Astrocyte (in vitro differentiated cells and primary cell): ENCODE measurements around the gene SUPT4H1. TPM values are rescaled to one million over a fixed set of nuclear protein-coding genes. Genes with fewer than 3 reads are reported as not detected.

Experiments
- DNase-seq: peaks from one replicate; pipeline ENCODE4 v3.0.0-alpha.2; 2010; ENCODE audit warnings: low read depth
- FAIRE-seq: peaks from 2 replicates; lab custom pipeline; 2011; peaks lifted over from hg19 to GRCh38; lab: Jason Lieb, UNC
- H2AFZ ChIP-seq: 2 replicates; pipeline ENCODE4 v1.6.0; 2012; ENCODE audit warnings: low read depth, low read length, inconsistent platforms
- H3K27ac ChIP-seq: 2 replicates; pipeline ENCODE4 v1.5.1; 2011; ENCODE audit warnings: low read depth, low read length, inconsistent platforms
- H3K27me3 ChIP-seq: 2 replicates; pipeline ENCODE4 v1.6.0; 2011; ENCODE audit warnings: low read length, inconsistent platforms; ENCODE audit not compliant: insufficient read depth
- H3K36me3 ChIP-seq: 2 replicates; pipeline ENCODE4 v1.5.1; 2011; ENCODE audit warnings: low read length, inconsistent platforms; ENCODE audit not compliant: insufficient read depth
- H3K4me1 ChIP-seq: 2 replicates; pipeline ENCODE4 v1.5.1; 2011; ENCODE audit warnings: low read length, inconsistent platforms; ENCODE audit not compliant: insufficient read depth
- H3K4me2 ChIP-seq: 2 replicates; pipeline ENCODE4 v1.6.0; 2012; ENCODE audit warnings: low read length, inconsistent platforms
- H3K4me3 ChIP-seq: 2 replicates; pipeline ENCODE4 v1.5.1; 2011; ENCODE audit warnings: low read depth, mild to moderate bottlenecking, low read length, inconsistent platforms; ENCODE audit not compliant: insufficient read depth
- H3K79me2 ChIP-seq: 2 replicates; pipeline ENCODE4 v1.6.0; 2012; ENCODE audit warnings: mild to moderate bottlenecking, low read length, inconsistent platforms; ENCODE audit not compliant: insufficient read depth
- H3K9ac ChIP-seq: 2 replicates; pipeline ENCODE4 v1.6.0; 2012; ENCODE audit warnings: mild to moderate bottlenecking, low read length, inconsistent platforms
- H3K9me3 ChIP-seq: 2 replicates; pipeline ENCODE4 v1.5.1; 2012; ENCODE audit warnings: low read depth, mild to moderate bottlenecking, low read length, inconsistent platforms; ENCODE audit not compliant: insufficient read depth
- H4K20me1 ChIP-seq: 2 replicates; pipeline ENCODE4 v1.6.0; 2012; ENCODE audit warnings: low read length, inconsistent platforms; ENCODE audit not compliant: insufficient read depth
- H3K27ac Mint-ChIP-seq: one replicate; pipeline ENCODE4 v1.8.0; 2021; ENCODE audit warnings: mild to moderate bottlenecking, mixed read lengths; ENCODE audit not compliant: unreplicated experiment
- H3K27me3 Mint-ChIP-seq: one replicate; pipeline ENCODE4 v1.8.0; 2021; ENCODE audit warnings: low read depth, mixed read lengths; ENCODE audit not compliant: unreplicated experiment
- H3K36me3 Mint-ChIP-seq: one replicate; pipeline ENCODE4 v1.8.0; 2021; ENCODE audit warnings: low read depth, mixed read lengths; ENCODE audit not compliant: unreplicated experiment
- H3K4me1 Mint-ChIP-seq: one replicate; pipeline ENCODE4 v1.8.0; 2021; ENCODE audit warnings: low read depth, mixed read lengths; ENCODE audit not compliant: unreplicated experiment
- H3K4me3 Mint-ChIP-seq: one replicate; pipeline ENCODE4 v1.8.0; 2021; ENCODE audit warnings: mild to moderate bottlenecking, moderate library complexity, mixed read lengths; ENCODE audit not compliant: unreplicated experiment
- H3K9me3 Mint-ChIP-seq: one replicate; pipeline ENCODE4 v1.8.0; 2021; ENCODE audit warnings: mild to moderate bottlenecking, mixed read lengths; ENCODE audit not compliant: unreplicated experiment
- EZH2 ChIP-seq: IDR thresholded peaks from 2 replicates; pipeline ENCODE4 v1.6.1; 2012; ENCODE audit warnings: mild to moderate bottlenecking, low read length, inconsistent platforms; ENCODE audit not compliant: insufficient read depth
- total RNA-seq: library from RNA; stranded (reverse); gene quantifications from 2 replicates; pipeline ENCODE4 v1.2.1, GENCODE V29; 2021
- TF ChIP-seq, protein P1 (sequence below): IDR thresholded peaks from 2 replicates; pipeline ENCODE4 v1.5.1; 2011; ENCODE audit warnings: low read depth, mild to moderate bottlenecking, inconsistent platforms, low read length, moderate library complexity; ENCODE audit not compliant: insufficient read depth

The SUPT4H1 gene
- total RNA-seq, 1 donor from 2014 or later = 108 TPM

GRCh38 chr17:58381124-58382035, 29.4 kb upstream of the SUPT4H1 start:
- Histone ChIP-seq H3K9ac (no peak overlapping the region), H3K36me3 (no peaks in the 10 kb centered on the region), H2AFZ (no peak overlapping the region), H3K4me2 (no peak overlapping the region), H3K27me3 (peaks cover 2% of the 10 kb centered on the region), H3K27ac (no peak overlapping the region), H3K4me1 (no peaks in the 10 kb centered on the region), H3K79me2 (no peaks in the 10 kb centered on the region), H4K20me1 (no peaks in the 10 kb centered on the region), H3K4me3 (no peak overlapping the region), H3K9me3 (no peaks in the 10 kb centered on the region)
- Mint-ChIP-seq H3K27me3 (no peaks in the 10 kb centered on the region), H3K27ac (no peak overlapping the region), H3K9me3 (no peaks in the 10 kb centered on the region), H3K4me3 (no peak overlapping the region), H3K36me3 (no peaks in the 10 kb centered on the region), H3K4me1 (peaks cover 29% of the 10 kb centered on the region)
- TF ChIP-seq, protein P1, sequence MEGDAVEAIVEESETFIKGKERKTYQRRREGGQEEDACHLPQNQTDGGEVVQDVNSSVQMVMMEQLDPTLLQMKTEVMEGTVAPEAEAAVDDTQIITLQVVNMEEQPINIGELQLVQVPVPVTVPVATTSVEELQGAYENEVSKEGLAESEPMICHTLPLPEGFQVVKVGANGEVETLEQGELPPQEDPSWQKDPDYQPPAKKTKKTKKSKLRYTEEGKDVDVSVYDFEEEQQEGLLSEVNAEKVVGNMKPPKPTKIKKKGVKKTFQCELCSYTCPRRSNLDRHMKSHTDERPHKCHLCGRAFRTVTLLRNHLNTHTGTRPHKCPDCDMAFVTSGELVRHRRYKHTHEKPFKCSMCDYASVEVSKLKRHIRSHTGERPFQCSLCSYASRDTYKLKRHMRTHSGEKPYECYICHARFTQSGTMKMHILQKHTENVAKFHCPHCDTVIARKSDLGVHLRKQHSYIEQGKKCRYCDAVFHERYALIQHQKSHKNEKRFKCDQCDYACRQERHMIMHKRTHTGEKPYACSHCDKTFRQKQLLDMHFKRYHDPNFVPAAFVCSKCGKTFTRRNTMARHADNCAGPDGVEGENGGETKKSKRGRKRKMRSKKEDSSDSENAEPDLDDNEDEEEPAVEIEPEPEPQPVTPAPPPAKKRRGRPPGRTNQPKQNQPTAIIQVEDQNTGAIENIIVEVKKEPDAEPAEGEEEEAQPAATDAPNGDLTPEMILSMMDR = no peak
- TF ChIP-seq EZH2 = no peak
- FAIRE-seq (no peak), DNase-seq (no peak)

GRCh38 chr17:58380207-58381123, 28.5 kb upstream of the SUPT4H1 start:
- Histone ChIP-seq H3K4me1 (no peaks in the 10 kb centered on the region), H3K27ac (no peak overlapping the region), H3K4me3 (no peak overlapping the region), H2AFZ (no peak overlapping the region), H3K9me3 (no peaks in the 10 kb centered on the region), H3K79me2 (no peaks in the 10 kb centered on the region), H3K9ac (no peak overlapping the region), H3K27me3 (peaks cover 2% of the 10 kb centered on the region), H4K20me1 (no peaks in the 10 kb centered on the region), H3K36me3 (no peaks in the 10 kb centered on the region), H3K4me2 (no peak overlapping the region)
- DNase-seq = no peak
- H3K27ac Mint-ChIP-seq = no peak overlapping the region
- H3K4me1 Mint-ChIP-seq = peaks cover 29% of the 10 kb centered on the region
- H3K27me3 Mint-ChIP-seq = no peaks in the 10 kb centered on the region
- FAIRE-seq = no peak
- no peaks in the 10 kb centered on the region for H3K36me3 Mint-ChIP-seq
- H3K9me3 Mint-ChIP-seq = no peaks in the 10 kb centered on the region
- TF ChIP-seq EZH2 = no peak
- TF ChIP-seq, protein P1 = no peak
- no peak overlapping the region for H3K4me3 Mint-ChIP-seq
